Ovary (tissue), 3 donors: Measurements from ENCODE around the gene GPS1.

ENCODE experiments used
- EP300 ChIP-seq: sonication (generic); formaldehyde crosslinking; IDR thresholded peaks from one replicate; pipeline ENCODE4 v1.6.1; 2017; ENCODE audit warnings: antibody characterized with exemption
- POLR2A ChIP-seq: fragments of 450-650 bp; IDR thresholded peaks from one replicate; pipeline ENCODE4 v1.6.1; 2017; ENCODE audit warnings: antibody characterized with exemption, mild to moderate bottlenecking, moderate library complexity
- TF ChIP-seq, protein P1 (sequence below), 3 donors: fragments of 450-650 bp in 2 of 3; fragments of 200-600 bp in 1 of 3; IDR thresholded peaks; one replicate each; pipeline versions ENCODE4 v1.5.1 to v1.8.0; 2016 to 2022; ENCODE audit warnings: antibody characterized with exemption in 3 of 3, mild to moderate bottlenecking in 1 of 3
- donor health status: DM: no; HTN: no; CAD: no.

DNA sequence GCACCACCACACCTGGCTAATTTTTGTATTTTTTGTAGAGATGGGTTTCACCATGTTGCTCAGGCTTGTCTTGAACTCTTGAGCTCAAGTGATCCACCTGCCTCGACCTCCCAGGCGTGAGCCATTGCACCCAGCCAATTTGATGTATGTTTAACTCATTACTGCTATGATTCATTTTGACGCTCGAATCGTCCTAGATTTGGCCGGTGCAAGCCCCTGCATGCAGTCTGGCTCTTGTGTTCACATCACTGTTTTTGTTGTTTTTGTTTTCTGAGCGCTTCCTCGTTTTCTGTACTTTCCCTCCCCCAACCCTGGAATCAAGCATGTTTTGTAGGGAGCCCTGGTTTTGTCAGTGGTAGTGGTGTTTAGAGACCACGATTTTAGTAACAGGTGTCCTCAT lies 21.7 kb downstream of the GPS1 start:
- TF ChIP-seq POLR2A, result no peak
- TF ChIP-seq, protein P1, sequence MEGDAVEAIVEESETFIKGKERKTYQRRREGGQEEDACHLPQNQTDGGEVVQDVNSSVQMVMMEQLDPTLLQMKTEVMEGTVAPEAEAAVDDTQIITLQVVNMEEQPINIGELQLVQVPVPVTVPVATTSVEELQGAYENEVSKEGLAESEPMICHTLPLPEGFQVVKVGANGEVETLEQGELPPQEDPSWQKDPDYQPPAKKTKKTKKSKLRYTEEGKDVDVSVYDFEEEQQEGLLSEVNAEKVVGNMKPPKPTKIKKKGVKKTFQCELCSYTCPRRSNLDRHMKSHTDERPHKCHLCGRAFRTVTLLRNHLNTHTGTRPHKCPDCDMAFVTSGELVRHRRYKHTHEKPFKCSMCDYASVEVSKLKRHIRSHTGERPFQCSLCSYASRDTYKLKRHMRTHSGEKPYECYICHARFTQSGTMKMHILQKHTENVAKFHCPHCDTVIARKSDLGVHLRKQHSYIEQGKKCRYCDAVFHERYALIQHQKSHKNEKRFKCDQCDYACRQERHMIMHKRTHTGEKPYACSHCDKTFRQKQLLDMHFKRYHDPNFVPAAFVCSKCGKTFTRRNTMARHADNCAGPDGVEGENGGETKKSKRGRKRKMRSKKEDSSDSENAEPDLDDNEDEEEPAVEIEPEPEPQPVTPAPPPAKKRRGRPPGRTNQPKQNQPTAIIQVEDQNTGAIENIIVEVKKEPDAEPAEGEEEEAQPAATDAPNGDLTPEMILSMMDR (IDR thresholded peaks at IDR 0.05), result no peak
- no peak for TF ChIP-seq EP300
